Posterior cingulate gyrus (tissue), 11 donors: ENCODE measurements around the gene ANAPC4.
"Not testable (repeated sequence)": the region's sequence is repeated elsewhere in the genome, so short reads cannot be mapped to it uniquely, and the experiment has no call there.

Experiments
- DNase-seq, 10 donors: peaks; one replicate each; pipeline versions ENCODE4 v3.0.0 to v3.0.0-alpha.2; 2020 to 2021; ENCODE audit warnings: mixed read lengths in 3 of 10
- intact Hi-C: fragments of 100-400 bp; cut with DNase I; formaldehyde crosslinking; loops from one replicate; pipeline ENCODE4 v1.15.1; 2023

The ANAPC4 gene

GRCh38 chr4:25376754-25377571 lies at the start of gene ANAPC4:
ANAPC4 (plus strand) TSS chr4:25377263; CDS start chr4:25377428, 165 bp downstream.
- intact Hi-C loops, result no loop called here
- peak; percentile 77 to 98 (median 89) for DNase-seq

GRCh38 chr4:25328463-25328862 lies 48.6 kb upstream of the ANAPC4 start:
- DNase-seq, intact Hi-C loops: not testable (repeated sequence)

GRCh38 chr4:25330335-25330734 lies 46.7 kb upstream of the ANAPC4 start:
- intact Hi-C loops, result no loop called here
- no peak for DNase-seq

- DNase-seq, result no peak
- intact Hi-C loops, result no loop called here
Observed at GRCh38 chr4:25330905-25331808, 45.9 kb upstream of the ANAPC4 start.

GRCh38 chr4:25343671-25344070 lies 33.4 kb upstream of the ANAPC4 start:
- DNase-seq, result no peak
- intact Hi-C loops, result no loop called here

GRCh38 chr4:25345744-25346143 lies 31.3 kb upstream of the ANAPC4 start:
- intact Hi-C loops, result no loop called here
- no peak for DNase-seq

GRCh38 chr4:25346913-25347312 lies 30.1 kb upstream of the ANAPC4 start:
- intact Hi-C loops, result no loop called here
- DNase-seq, result no peak

- intact Hi-C loops, result no loop called here
- no peak for DNase-seq
Observed at GRCh38 chr4:25347473-25347872, 29.6 kb upstream of the ANAPC4 start.

GRCh38 chr4:25347971-25348370 lies 29.1 kb upstream of the ANAPC4 start:
- DNase-seq, result no peak
- intact Hi-C loops, result no loop called here

- no peak for DNase-seq
- intact Hi-C loops, result no loop called here
Observed at GRCh38 chr4:25350561-25350960, 26.5 kb upstream of the ANAPC4 start.

- no peak for DNase-seq
- intact Hi-C loops, result no loop called here
Observed at GRCh38 chr4:25351777-25352416, 25.2 kb upstream of the ANAPC4 start.

GRCh38 chr4:25356068-25356467 lies 21.0 kb upstream of the ANAPC4 start:
- DNase-seq, result no peak
- intact Hi-C loops, result no loop called here

GRCh38 chr4:25358515-25359275 lies 18.4 kb upstream of the ANAPC4 start:
- intact Hi-C loops, result no loop called here

GRCh38 chr4:25361253-25361652 lies 15.8 kb upstream of the ANAPC4 start:
- intact Hi-C loops, result loop anchor here (10.0 kb wide), 1 partner anchor 186 kb away; no protein-coding TSS in a partner anchor
- no peak for DNase-seq

More at GRCh38 chr4:25358515-25359275, 18.4 kb upstream of the ANAPC4 start:
- DNase-seq, result no peak

- intact Hi-C loops, result loop anchor here (10.0 kb wide), 1 partner anchor 192 kb away; no protein-coding TSS in a partner anchor
- no peak for DNase-seq
Observed at GRCh38 chr4:25367004-25367621, 9.9 kb upstream of the ANAPC4 start.

GRCh38 chr4:25367877-25368276 lies 9.2 kb upstream of the ANAPC4 start:
- DNase-seq, result no peak
- intact Hi-C loops, result loop anchor here (10.0 kb wide), 1 partner anchor 193 kb away; no protein-coding TSS in a partner anchor

GRCh38 chr4:25368315-25368714 lies 8.7 kb upstream of the ANAPC4 start:
- intact Hi-C loops, result loop anchor here (10.0 kb wide), 1 partner anchor 194 kb away; no protein-coding TSS in a partner anchor
- no peak for DNase-seq

GRCh38 chr4:25370242-25370641 lies 6.8 kb upstream of the ANAPC4 start:
- intact Hi-C loops, result no loop called here
- DNase-seq, result no peak

GRCh38 chr4:25372549-25372948 lies 4.5 kb upstream of the ANAPC4 start:
- intact Hi-C loops, DNase-seq: not testable (repeated sequence)
